Astrocyte of the hippocampus (primary cell): Measurements from ENCODE around the gene HTR6.
"Not testable (repeated sequence)": the region's sequence is repeated elsewhere in the genome, so short reads cannot be mapped to it uniquely, and the experiment has no call there.

Experiments
- DNase-seq: peaks from one replicate; pipeline ENCODE4 v3.0.0; 2011; ENCODE audit warnings: low read depth, low spot score

Gene HTR6

GRCh38 chr1:19639228-19639627 lies 25.4 kb upstream of the HTR6 start:
- DNase-seq, result not testable (repeated sequence)

GRCh38 chr1:19639999-19640362 lies 24.7 kb upstream of the HTR6 start:
- no peak for DNase-seq

GRCh38 chr1:19640363-19641316 lies 24.0 kb upstream of the HTR6 start:
- peak; percentile 49 for DNase-seq

GRCh38 chr1:19643121-19643520 lies 21.6 kb upstream of the HTR6 start:
- DNase-seq, result peak; percentile 46

- DNase-seq, result peak; percentile 91
Observed at GRCh38 chr1:19643602-19644394, 20.9 kb upstream of the HTR6 start, which contains the start of gene NBL1. Gene NBL1 (plus strand): TSS chr1:19644311. CDS start chr1:19655031, 10,720 bp downstream.

- DNase-seq, result no peak
Observed at GRCh38 chr1:19644395-19644680, 20.3 kb upstream of the HTR6 start.

GRCh38 chr1:19644681-19645410 lies 19.8 kb upstream of the HTR6 start:
- DNase-seq, result peak; percentile 61

- DNase-seq, result peak; percentile 33
Observed at GRCh38 chr1:19645411-19646251, 19.0 kb upstream of the HTR6 start.

- no peak for DNase-seq
Observed at GRCh38 chr1:19646377-19647319, 18.0 kb upstream of the HTR6 start.

GRCh38 chr1:19647643-19648042 lies 17.0 kb upstream of the HTR6 start:
- DNase-seq, result no peak

- no peak for DNase-seq
Observed at GRCh38 chr1:19648239-19648638, 16.4 kb upstream of the HTR6 start.

GRCh38 chr1:19648689-19649088 lies 16.0 kb upstream of the HTR6 start:
- DNase-seq, result peak; percentile 49

GRCh38 chr1:19650416-19651140 lies 14.1 kb upstream of the HTR6 start:
- no peak for DNase-seq

- DNase-seq, result peak; percentile 81
Observed at GRCh38 chr1:19651141-19651737, 13.4 kb upstream of the HTR6 start.

- DNase-seq, result peak; percentile 74
Observed at GRCh38 chr1:19654386-19654785, 10.3 kb upstream of the HTR6 start.

- no peak for DNase-seq
Observed at GRCh38 chr1:19654886-19655717, 9.6 kb upstream of the HTR6 start.

- no peak for DNase-seq
Observed at GRCh38 chr1:19655718-19656080, 9.0 kb upstream of the HTR6 start.

- DNase-seq, result no peak
Observed at GRCh38 chr1:19656134-19656779, 8.4 kb upstream of the HTR6 start.
